Hematopoietic multipotent progenitor cell treated with erythropoietin and hydrocortisone succinate and interleukin-3 and kit ligand, for 6 days (in vitro differentiated cells): ENCODE data around the gene SLC25A18.
"Not testable (repeated sequence)": the region's sequence is repeated elsewhere in the genome, so short reads cannot be mapped to it uniquely, and the experiment has no call there.

ENCODE experiments used
- DNase-seq: peaks from one replicate; pipeline ENCODE4 v3.0.0-alpha.2; 2015

The SLC25A18 gene

DNA sequence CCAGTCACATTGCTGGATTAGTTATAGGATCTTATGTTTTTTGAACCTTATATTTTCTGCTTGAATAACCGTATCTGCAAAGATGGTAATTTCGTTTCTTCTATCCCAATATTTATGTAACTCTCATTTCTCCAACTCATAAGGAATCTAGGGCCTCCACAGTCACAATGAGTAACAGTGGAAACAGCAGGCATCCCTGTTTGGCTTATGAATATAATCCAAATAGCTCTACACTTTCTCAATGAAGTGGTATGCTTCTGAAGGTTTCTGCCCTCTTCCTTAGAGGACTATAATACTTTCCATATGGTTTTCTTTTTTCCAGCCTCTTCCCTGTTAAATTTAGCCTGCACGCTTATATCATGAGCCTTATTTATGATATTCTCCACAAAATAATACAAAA is 48.8 kb downstream of the SLC25A18 start:
- no peak for DNase-seq

DNA sequence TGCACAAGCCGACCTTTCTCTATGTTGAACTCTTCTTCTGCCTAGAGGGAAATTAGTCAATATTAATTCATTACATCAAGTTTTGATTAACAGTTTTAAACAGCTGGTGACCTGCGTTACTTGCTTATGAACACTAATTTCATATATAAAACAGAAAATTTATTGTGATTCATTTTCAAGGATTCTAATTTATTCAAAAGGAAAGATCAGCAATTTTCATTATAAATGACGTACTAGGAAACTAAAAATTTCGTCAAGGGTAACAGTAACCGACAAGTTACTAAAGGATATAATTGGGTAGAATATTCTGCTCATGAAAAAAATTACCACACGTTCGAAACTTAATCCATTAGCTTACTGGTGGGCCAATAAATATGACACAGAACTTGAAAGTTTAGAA is 50.0 kb downstream of the SLC25A18 start:
- DNase-seq: no peak

DNA sequence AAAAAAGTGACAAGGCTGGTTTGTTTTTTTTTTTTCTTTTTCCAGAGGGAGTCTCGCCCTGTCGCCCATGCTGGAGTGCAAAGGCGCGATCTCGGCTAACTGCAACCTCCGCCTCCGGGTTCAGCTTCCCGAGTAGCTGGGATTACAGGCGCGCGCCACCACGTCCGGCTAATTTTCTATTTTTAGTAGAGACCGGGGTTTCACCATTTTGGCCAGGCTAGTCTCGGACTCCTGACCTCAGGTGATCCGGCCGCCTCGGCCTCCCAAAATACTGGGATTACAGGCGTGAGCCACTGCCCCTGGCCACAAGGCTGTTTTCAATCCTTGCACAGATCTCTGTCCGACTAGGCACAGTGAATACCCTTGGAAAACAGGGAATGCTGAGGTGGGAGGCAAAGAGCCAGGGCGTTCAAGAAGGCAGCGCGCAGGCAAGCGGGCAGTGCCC is 64.7 kb downstream of the SLC25A18 start:
- DNase-seq: no peak

GRCh38 chr22:17628406-17629172 is 65.3 kb downstream of the SLC25A18 start, which contains the start of gene ATP6V1E1:
ATP6V1E1 (minus strand) TSS chr22:17628749; CDS start chr22:17628635, 114 bp downstream.
- peak; percentile 99 for DNase-seq

DNA sequence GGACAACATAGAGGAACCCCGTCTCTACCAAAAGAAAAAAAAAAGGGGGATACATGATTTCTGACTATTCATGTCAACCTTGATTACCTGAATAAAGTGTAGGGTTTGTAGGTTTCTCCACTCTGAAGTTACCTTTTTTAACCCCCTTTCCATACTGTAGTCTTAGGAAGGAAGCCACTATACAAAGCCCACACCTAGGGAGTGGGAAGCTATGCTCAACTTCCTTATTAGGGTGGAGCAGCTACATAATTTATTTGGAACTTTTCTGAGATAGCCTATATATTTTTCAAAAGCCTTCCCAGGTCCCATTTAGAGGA is 65.8 kb downstream of the SLC25A18 start:
- no peak for DNase-seq

DNA sequence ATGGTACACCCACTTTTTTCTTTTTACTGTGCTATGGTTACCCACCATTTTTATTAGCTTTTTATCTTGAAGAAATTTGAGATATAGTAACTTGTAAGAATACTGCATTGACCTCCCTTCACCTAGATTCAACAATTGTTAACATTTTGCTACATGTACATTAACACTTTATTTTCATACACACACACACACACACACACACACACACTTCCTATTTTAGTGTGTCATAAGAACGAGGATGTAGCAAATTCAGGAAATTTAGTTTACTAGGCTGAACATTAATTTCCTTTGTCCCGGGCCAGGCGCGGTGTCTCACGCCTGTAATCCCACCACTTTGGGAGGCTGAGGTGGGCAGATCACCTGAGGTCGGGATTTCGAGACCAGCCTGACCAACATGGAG is 66.3 kb downstream of the SLC25A18 start:
- DNase-seq: no peak

GRCh38 chr22:17631076-17631565 is 67.8 kb downstream of the SLC25A18 start:
- no peak for DNase-seq

GRCh38 chr22:17633217-17633997 is 70.1 kb downstream of the SLC25A18 start:
- DNase-seq: peak; percentile 70

DNA sequence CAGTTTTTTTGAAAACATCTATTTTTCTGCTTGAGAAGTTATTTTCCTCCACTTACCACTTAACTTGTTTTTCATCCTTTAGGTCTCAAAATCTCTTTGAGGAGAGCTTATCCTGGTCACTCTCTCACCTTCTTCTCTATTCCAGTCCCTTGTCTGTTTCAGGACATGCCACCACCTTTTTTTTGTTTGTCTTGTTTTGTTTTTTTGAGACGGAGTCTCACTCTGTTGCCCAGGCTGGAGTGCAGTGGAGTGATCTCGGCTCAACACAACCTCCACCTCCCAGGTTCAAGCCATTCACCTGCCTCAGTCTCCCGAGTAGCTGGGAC is 70.7 kb downstream of the SLC25A18 start:
- no peak for DNase-seq

- no peak for DNase-seq
Observed at GRCh38 chr22:17634696-17635095, 71.4 kb downstream of the SLC25A18 start.

- DNase-seq: not testable (repeated sequence)
Observed at GRCh38 chr22:17636850-17637249, 73.6 kb downstream of the SLC25A18 start.

DNA sequence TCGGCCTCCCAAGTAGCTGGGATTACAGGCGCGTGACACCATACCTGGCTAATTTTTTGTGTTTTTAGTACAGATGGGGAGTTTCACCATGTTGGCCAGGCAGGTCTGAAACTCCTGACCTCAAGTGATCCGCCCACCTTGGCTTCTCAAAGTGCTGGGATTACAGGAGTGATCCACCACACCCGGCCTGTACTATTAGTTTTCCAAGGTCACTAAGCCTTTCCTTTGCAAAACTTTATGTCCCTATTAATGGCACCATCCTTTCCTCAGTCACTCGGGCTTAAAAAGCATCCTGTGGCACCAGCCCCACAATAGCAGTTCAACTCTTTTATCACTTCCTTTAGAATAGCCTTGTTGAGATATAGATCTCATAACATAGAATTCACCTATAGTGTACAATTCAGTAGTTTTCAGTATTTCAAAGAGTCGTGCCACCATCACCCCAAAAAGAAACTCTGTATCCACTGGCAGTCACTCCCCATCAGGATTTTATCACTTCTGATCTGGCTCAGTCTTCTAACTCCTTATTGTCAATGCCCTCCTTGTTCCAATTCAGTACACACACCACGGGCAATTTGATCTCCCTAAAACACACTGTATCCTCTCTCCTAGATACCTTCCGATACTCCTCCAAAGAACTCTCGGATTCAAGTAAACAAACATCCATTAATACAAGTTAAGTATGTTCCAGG is 74.3 kb downstream of the SLC25A18 start:
- DNase-seq: no peak

DNA sequence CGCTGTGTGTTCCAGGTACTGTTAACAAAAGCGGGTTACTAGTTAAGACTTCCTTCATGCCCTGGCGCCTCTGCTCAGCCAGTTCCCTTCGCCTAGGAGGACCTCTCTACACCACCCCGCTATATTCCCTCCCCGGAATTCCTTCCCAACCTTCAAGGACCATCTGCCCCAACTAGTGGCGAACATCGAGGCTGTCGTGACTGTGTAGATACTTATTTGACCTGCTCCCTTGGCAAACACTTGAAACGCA is 74.8 kb downstream of the SLC25A18 start:
- DNase-seq: peak; percentile 66

DNA sequence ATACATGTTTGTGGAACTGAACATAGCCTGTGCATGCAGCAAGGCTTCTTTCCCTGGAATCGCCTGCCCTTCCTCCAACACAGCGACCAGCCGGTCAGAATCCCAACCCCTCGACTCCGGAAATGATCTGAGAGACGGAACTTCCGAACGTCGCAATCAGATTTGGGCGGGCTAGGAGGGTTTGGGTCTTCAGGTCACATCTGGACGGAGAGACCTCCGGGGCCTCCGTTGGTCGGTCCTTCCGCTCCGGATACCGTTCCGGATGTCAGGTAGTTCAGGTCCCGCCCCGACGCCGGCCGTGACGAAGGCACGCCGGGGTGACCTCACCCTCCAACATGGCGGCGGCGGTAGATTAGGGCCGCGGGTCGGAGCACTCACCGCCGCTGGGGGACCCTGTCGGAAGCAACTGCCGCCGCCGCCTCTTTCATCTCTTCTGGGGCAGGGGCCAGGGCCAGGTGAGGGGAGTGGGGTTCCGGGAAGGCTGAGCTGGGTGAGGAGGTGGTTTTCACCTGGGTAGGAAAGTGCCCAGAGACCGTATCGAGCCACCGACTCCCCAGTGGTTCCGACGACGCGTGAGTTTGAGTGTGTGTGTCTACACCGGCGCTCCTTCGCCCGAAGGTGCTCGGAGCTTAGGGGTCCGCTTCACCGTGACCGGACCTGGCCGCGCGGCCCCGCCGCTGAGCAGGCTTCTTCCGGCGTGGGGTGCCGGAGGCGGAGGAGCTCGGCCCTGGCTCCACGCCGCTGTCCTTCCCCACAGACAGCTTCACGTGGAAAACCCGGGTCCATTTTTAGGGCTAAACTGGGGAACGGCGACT is 75.3 kb downstream of the SLC25A18 start, which contains the start of gene BCL2L13:
Gene BCL2L13 (plus strand): TSS at position 326 of the 815 bp plus-strand sequence. CDS start 16,955 bp downstream, outside the sequence.
- DNase-seq: peak; percentile 96

- peak; percentile 80 for DNase-seq
Observed at GRCh38 chr22:17639247-17639741, 76.0 kb downstream of the SLC25A18 start.
